ENCODE measurements around the gene FHL3.

Gene FHL3

GRCh38 chr1:38012363-38013226 lies 7.3 kb upstream of the FHL3 start, which contains the start of gene UTP11:
UTP11 (plus strand) TSS chr1:38012734; CDS start chr1:38012803, 69 bp downstream.
- DNase-seq = peak; percentile 99

- no peak for DNase-seq
Observed at GRCh38 chr1:38009841-38010180, 4.5 kb upstream of the FHL3 start.

DNA sequence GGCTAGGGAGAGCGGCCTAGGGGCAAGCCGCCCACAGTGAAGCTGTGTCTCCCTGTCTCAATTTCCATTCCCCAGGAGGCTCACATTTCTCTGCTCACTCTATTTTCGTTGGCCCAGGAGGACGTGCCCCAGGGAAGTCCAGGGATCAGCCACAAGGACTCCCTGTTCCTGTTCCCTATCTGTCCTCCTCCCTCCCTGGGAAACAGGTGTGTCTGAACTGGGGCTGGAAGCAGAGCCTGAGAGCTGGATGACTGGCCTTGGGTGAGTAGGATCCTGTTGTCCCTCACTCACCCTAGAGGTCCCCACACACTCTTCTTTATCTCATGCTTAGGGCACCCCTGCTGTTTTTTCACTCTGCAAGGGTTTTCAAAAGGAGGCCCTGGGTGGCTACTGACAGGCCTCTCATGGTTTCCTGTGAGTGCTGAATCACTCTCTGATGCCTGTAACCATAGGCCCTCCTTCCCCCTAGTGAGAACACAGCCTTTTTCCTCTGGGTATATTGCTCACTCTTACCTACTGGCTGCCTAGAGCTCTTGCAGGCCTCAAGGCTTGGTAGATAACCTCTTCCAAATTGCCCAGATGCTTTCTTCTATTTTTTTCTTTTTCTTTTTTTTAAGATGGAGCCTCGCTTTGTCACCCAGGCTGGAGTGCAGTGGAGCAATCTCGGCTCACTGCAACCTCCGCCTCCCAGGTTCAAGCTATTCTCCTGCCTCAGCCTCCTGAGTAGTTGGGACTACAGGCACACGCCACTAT lies 4.0 kb upstream of the FHL3 start:
- DNase-seq = no peak

- no peak for DNase-seq
Observed at GRCh38 chr1:38006008-38006828, 904 bp upstream of the FHL3 start.

GRCh38 chr1:38004284-38005108 lies 818 bp downstream of the FHL3 start:
- no peak for DNase-seq

DNA sequence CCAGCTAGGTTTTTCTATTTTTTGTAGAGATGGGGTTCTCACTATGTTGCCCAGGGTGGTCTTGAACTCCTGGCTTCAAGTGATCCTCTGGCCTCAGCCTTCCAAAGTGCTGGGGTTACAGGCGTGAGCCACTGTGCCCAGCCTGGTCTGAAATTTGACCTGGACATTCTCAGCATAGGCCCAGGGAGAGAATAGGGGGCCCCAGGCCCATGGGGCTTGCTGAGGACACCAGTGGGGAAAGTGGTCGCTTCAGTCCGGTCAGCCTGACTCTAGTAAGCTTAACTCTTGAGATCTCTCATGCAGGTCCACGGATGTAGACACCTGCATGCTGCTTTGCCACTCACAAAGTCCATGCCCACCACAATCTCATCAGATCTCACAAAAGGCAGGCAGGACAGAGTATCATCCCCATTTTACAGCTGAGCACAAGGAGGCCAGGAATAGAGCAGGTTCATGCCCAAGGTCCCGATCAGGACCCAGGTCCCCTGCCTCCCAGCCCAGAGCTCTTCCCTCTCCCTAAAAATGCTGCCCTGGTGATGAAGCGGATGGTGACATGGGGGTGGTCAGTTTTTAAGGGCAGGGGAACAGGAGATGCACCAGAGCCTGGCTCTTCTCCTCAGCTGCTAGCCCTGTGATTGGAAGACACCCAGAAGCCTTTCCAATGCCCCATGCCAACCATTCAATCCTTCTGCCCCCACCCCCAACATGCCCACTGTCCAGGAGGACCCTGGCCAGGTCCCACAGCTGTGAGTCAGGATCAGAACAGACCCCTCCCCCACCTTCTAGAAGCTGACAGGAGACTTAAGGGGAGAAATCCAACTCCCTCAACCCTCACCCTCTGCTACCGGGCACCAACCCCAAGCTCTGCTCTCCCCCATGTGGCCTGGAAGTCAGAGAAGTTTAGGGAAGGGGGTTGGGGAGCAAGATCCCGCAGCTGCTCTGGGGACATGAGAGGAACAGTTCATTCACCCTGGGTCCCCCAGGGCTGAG lies 1.8 kb downstream of the FHL3 start:
- no peak for DNase-seq

GRCh38 chr1:38000529-38001455 lies 4.5 kb downstream of the FHL3 start:
- no peak for DNase-seq

DNA sequence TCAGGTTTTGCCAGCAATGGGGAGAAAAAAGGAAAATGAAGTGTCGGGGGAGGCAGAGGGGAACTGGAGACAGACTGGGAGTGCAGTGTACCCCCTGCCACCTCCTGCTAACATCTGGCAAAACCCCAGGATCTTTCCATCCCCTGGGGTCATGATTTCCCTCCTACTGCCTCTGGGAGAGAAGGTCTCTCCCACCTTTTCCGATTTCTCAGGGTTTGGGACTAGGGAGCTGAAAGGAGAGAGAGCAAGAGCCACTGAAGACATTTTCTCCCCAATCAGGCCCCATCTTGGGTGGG lies 5.1 kb downstream of the FHL3 start:
- no peak for DNase-seq

GRCh38 chr1:37999430-38000232 lies 5.7 kb downstream of the FHL3 start:
- DNase-seq = no peak

DNA sequence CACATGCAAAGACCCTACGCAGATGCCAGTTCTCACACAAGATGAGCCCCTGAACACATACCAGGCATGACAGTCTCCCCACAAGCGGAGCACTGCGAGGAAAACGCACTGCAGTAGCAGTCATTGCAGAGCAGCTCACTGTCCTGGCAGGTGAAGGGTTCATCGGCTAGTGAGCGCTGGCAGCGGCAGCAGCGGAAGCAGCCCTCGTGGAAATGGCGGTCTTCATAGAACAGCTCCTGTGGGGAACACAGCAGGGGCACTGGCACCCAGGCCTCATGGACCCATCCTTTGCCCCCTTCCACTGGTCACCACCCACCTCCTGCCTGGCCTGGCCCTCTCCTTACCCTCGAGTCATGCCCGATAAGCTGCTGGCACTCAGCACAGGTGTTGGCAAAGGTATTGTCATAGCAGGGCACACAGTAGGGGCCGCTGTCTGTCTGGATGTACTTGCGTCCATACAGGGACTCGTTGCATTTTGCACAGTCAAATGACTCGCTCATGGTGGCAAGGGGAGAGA lies 6.3 kb downstream of the FHL3 start:
- DNase-seq = no peak

- DNase-seq = no peak
Observed at GRCh38 chr1:37998089-37998808, 7.1 kb downstream of the FHL3 start.

GRCh38 chr1:37997256-37998088 lies 7.8 kb downstream of the FHL3 start:
- no peak for DNase-seq

DNA sequence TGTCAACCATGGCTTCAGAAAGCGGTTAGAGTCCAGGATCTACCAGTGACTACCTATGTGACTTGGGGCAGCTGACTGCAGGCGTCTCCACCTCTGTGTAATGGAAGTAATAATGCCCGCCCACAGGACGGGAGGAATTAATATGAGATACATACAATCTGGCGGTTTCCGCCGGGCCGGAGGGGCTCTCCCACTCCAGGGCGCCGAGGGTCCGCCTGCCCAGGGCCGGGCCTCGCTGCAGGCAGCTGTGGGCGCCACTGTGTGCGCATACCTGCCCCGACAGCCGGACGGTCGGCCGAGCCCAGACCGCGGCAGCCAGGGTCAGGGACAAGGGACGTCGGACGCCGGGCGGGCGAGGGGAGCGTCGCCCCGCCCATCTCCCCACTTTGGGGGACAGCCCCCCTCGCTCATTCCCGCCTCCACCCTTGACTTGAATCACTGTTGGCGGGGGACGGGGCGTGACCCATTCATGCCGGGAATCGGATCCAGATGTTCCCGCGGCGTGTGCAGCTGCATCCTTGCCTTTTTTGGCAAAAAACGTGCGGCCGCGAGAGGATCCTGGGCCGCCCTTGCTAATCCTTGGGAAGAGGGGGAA lies 9.5 kb downstream of the FHL3 start:
- no peak for DNase-seq

DNA sequence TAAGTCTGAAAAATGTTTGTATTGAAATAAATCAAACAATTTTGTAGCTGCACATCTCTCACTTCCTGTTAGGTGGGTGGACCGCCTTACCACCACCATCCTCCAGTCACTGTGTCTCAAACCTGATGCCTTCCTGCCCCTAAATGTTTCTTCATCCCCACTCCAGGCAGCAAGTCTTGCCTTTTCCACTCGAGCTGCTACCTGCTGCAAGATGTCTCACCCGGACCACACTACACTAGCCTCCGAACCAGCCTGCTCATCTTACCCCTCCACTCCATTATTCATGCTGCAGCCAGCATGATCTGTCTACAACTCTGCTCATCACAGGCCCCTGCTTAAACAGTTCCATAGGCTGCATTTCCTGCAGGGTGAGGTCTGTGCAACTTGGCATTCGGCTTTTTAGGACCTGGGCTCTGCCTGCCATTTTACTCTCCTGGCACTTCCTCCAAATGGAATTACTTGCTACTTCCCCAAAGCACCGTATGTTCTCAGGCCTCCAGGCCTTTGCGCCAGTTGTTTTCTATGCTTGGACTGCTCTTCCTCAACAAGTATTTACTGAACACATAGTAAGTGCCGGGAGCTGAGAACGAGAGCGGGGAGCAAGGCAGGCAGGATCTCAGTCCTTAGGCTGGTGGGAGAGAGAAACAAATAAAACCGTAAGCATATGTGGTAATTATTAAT lies 10.3 kb downstream of the FHL3 start:
- no peak for DNase-seq

- DNase-seq = peak; percentile 7
Observed at GRCh38 chr1:37989361-37989930, 15.9 kb downstream of the FHL3 start.

- no peak for DNase-seq
Observed at GRCh38 chr1:37987679-37988078, 17.6 kb downstream of the FHL3 start.
